Endothelial cell of umbilical vein (primary cell): Measurements from ENCODE around the gene HSPA8. TPM values are rescaled to one million over a fixed set of nuclear protein-coding genes. Genes with fewer than 3 reads are reported as not detected.
"Not testable (repeated sequence)": the region's sequence is repeated elsewhere in the genome, so short reads cannot be mapped to it uniquely, and the experiment has no call there.

Experiments used
- BruUV-seq: library from RNA; stranded (reverse); fragments of 400-500 nt; replicated peaks from 2 replicates; lab custom pipeline; 2021; lab: Mats Ljungman, UMichigan
- CTCF ChIA-PET: fragments of 300-600, 350-600 bp; sonication (Branson Sonifier 250); formaldehyde crosslinking; loops from one replicate; lab custom pipeline; 2021; ENCODE audit warnings: antibody characterized with exemption, inconsistent platforms; lab: Charles Lee
- POLR2A ChIA-PET: fragments of 300-600, 350-600 bp; sonication (Branson Sonifier 250); formaldehyde crosslinking; loops from one replicate; lab custom pipeline; 2021; ENCODE audit warnings: antibody characterized with exemption, inconsistent platforms; lab: Charles Lee
- DNase-seq: peaks from one replicate; pipeline ENCODE4 v3.0.0-alpha.2; 2011; ENCODE audit warnings: low read depth, low spot score
- FAIRE-seq: peaks from 2 replicates; lab custom pipeline; 2011; peaks lifted over from hg19 to GRCh38; lab: Jason Lieb, UNC
- H2AFZ ChIP-seq: 2 replicates; pipeline ENCODE4 v1.6.0; 2012; ENCODE audit warnings: low read depth, low read length, control low read depth, inconsistent platforms
- H3K27ac ChIP-seq: 2 replicates; pipeline ENCODE4 v1.5.1; 2011; ENCODE audit warnings: low read depth, mild to moderate bottlenecking, control low read depth, low read length, moderate library complexity; ENCODE audit not compliant: insufficient read depth
- H3K27me3 ChIP-seq, 2 experiments: 2 replicates each; pipeline versions ENCODE4 v1.6.0 to v1.6.1; 2011; ENCODE audit warnings: low read length in 2 of 2, mixed read lengths in 1 of 2; ENCODE audit not compliant: control insufficient read depth in 2 of 2, insufficient read depth in 2 of 2
- H3K36me3 ChIP-seq, 2 experiments: 2 replicates in 1 of 2; 3 replicates in 1 of 2; pipeline ENCODE4 v1.5.1; 2011; ENCODE audit warnings: low read length in 2 of 2, mild to moderate bottlenecking in 1 of 2, moderate library complexity in 1 of 2; ENCODE audit not compliant: control insufficient read depth in 2 of 2, insufficient read depth in 2 of 2; ENCODE audit errors: extremely low read depth in 1 of 2
- H3K4me1 ChIP-seq: 3 replicates; pipeline ENCODE4 v1.5.1; 2011; ENCODE audit warnings: mild to moderate bottlenecking, low read length; ENCODE audit not compliant: control insufficient read depth, insufficient read depth; ENCODE audit errors: extremely low read depth
- H3K4me2 ChIP-seq: 2 replicates; pipeline ENCODE4 v1.6.1; 2011; ENCODE audit warnings: low read length, control low read depth, mixed read lengths; ENCODE audit not compliant: insufficient read depth
- H3K4me3 ChIP-seq, 3 experiments: fragments of 200-600 bp in 1 of 3; sonication (generic), shearing (Covaris generic) in 1 of 3; replicated peaks in 1 of 3; 2 replicates each; pipeline ENCODE4 v1.5.1; 2011 to 2016; ENCODE audit warnings: control low read depth in 3 of 3, low read length in 3 of 3, mild to moderate bottlenecking in 2 of 3, inconsistent platforms in 1 of 3, low read depth in 1 of 3, moderate library complexity in 1 of 3; ENCODE audit not compliant: insufficient read depth in 1 of 3
- H3K79me2 ChIP-seq: 2 replicates; pipeline ENCODE4 v1.6.0; 2012; ENCODE audit warnings: low read length, inconsistent platforms; ENCODE audit not compliant: control insufficient read depth, insufficient read depth
- H3K9ac ChIP-seq: replicated peaks from 2 replicates; pipeline ENCODE3; 2011; ENCODE audit warnings: low read length, control low read depth; ENCODE audit not compliant: insufficient read depth; ENCODE audit errors: extremely low read depth
- H3K9me1 ChIP-seq: replicated peaks from 3 replicates; pipeline ENCODE4 v1.6.0; 2011; ENCODE audit warnings: mild to moderate bottlenecking, low read length; ENCODE audit not compliant: control insufficient read depth, insufficient read depth; ENCODE audit errors: extremely low read depth
- H3K9me3 ChIP-seq: replicated peaks from 2 replicates; pipeline ENCODE4 v1.5.1; 2012; ENCODE audit warnings: low read length, inconsistent platforms; ENCODE audit not compliant: control insufficient read depth, insufficient read depth
- H4K20me1 ChIP-seq: replicated peaks from 2 replicates; pipeline ENCODE3; 2011; ENCODE audit warnings: mild to moderate bottlenecking, low read length; ENCODE audit not compliant: control insufficient read depth, insufficient read depth; ENCODE audit errors: extremely low read depth
- EZH2 ChIP-seq: IDR thresholded peaks from 2 replicates; pipeline ENCODE4 v1.6.1; 2012; ENCODE audit warnings: borderline replicate concordance, low read depth, mild to moderate bottlenecking, moderate library complexity, low read length, inconsistent platforms; ENCODE audit not compliant: severe bottlenecking
- FOS ChIP-seq: IDR thresholded peaks from 2 replicates; pipeline ENCODE4 v1.6.1; 2011; ENCODE audit warnings: mild to moderate bottlenecking, low read length, moderate library complexity, borderline replicate concordance; ENCODE audit not compliant: insufficient read depth
- MYC ChIP-seq: IDR thresholded peaks from one replicate; pipeline ENCODE4 v1.6.1; 2011; ENCODE audit warnings: mild to moderate bottlenecking, low read depth, low read length
- POLR2A ChIP-seq: IDR thresholded peaks from 2 replicates; pipeline ENCODE4 v1.6.1; 2012; ENCODE audit warnings: low read depth, mild to moderate bottlenecking, control low read depth, low read length
- POLR2AphosphoS5 ChIP-seq: IDR thresholded peaks from 2 replicates; pipeline ENCODE4 v1.6.1; 2012; ENCODE audit warnings: low read depth, mild to moderate bottlenecking, control low read depth, low read length, moderate library complexity; ENCODE audit not compliant: insufficient read depth
- dilution Hi-C: fragments of 300-500 bp; cut with MboI; formaldehyde crosslinking; loops from one replicate; pipeline ENCODE4 v1.15.0; 2019; ENCODE audit warnings: low sequenced_read_pairs; ENCODE audit not compliant: extremely low pct_ligation_motif_present
- intact Hi-C: fragments of 100-400 bp; cut with micrococcal nuclease; formaldehyde crosslinking; loops from one replicate; pipeline ENCODE4 v1.10.0; 2022
- polyA plus RNA-seq, 4 experiments: library from polyadenylated mRNA; depleted of rRNA in 3 of 4; stranded (reverse) in 3 of 4; unstranded in 1 of 4; fragments of >200 nt; gene quantifications; 2 replicates each; pipeline versions ENCODE4 v1.2.1 to v1.2.3, GENCODE V29; 2011 to 2012; ENCODE audit warnings: missing spikeins in 1 of 4
- total RNA-seq: library from RNA; stranded (reverse); gene quantifications from 2 replicates; pipeline ENCODE4 v1.2.3, GENCODE V29; 2021

Gene HSPA8
- total and polyA plus RNA-seq, 2 donors (not counting 3 experiments of a cell fraction or from before 2014, with no cell fraction given) = 1,383 to 1,728 TPM

- H3K9me1 ChIP-seq, FAIRE-seq, BruUV-seq, H3K27me3 ChIP-seq, H4K20me1 ChIP-seq, H3K27ac ChIP-seq, intact Hi-C loops, DNase-seq, H3K9me3 ChIP-seq, dilution Hi-C loops, H2AFZ ChIP-seq: not testable (repeated sequence)
- peaks cover 43 to 48% of the 10 kb centered on the region in 2 experiments for H3K36me3 ChIP-seq
- peak overlapping the region; percentile 87 for H3K4me2 ChIP-seq
- peaks cover 57% of the 10 kb centered on the region for H3K79me2 ChIP-seq
- peaks cover 24% of the 10 kb centered on the region for H3K4me1 ChIP-seq
- peak overlapping the region; percentile 89 for H3K9ac ChIP-seq
- peak overlapping the region; percentile 66 to 95 (median 91) for H3K4me3 ChIP-seq
- TF ChIP-seq POLR2A = peak; percentile 53
- ChIA-PET CTCF (interaction anchor here (1.2 kb wide), 2 partner anchors 44 to 188 kb away, joined by 4 to 5 read pairs; no protein-coding TSS in a partner anchor), POLR2A (interaction anchor here (0.6 kb wide), 1 partner anchor 870 kb away, joined by 3 read pairs; no protein-coding TSS in a partner anchor)
Measured at GRCh38 chr11:123059041-123059920, 2.7 kb downstream of the HSPA8 start.

- CTCF ChIA-PET = interaction anchor here (0.7 to 1.7 kb wide), 7 partner anchors 24 to 204 kb away, joined by 3 to 7 read pairs (median 4); no protein-coding TSS in a partner anchor
- no peak for FAIRE-seq
- intact Hi-C loops = no loop called here
- H3K4me3 ChIP-seq = peak overlapping the region in 1 of 3 experiments; percentile 95
- POLR2A ChIA-PET = no interaction called here
- H3K4me2 ChIP-seq = peak overlapping the region; percentile 87
- H3K27me3 ChIP-seq = no peaks in the 10 kb centered on the region
- no peak overlapping the region for H3K27ac ChIP-seq
- no peak for DNase-seq
- H3K79me2 ChIP-seq = peaks cover 50% of the 10 kb centered on the region
- no peak overlapping the region for H3K9ac ChIP-seq
- H3K36me3 ChIP-seq = peaks cover 48 to 50% of the 10 kb centered on the region in 2 experiments
- TF ChIP-seq FOS = no peak
- TF ChIP-seq MYC = no peak
- no peak for TF ChIP-seq POLR2AphosphoS5
- TF ChIP-seq EZH2 = no peak
- no peak overlapping the region for H2AFZ ChIP-seq
- peaks cover 5% of the 10 kb centered on the region for H4K20me1 ChIP-seq
- peaks cover 13% of the 10 kb centered on the region for H3K4me1 ChIP-seq
- BruUV-seq = no TSS peak
- no peaks in the 10 kb centered on the region for H3K9me3 ChIP-seq
- no peaks in the 10 kb centered on the region for H3K9me1 ChIP-seq
- dilution Hi-C loops = no loop called here
Measured at GRCh38 chr11:123057661-123058305, 4.2 kb downstream of the HSPA8 start.
